Measurements from ENCODE around the gene DNM1. TPM values are rescaled to one million over a fixed set of nuclear protein-coding genes. Genes with fewer than 3 reads are reported as not detected.

Gene DNM1
- total RNA-seq, 2 donors from 2014 or later: 13.0 to 29.0 TPM

DNA sequence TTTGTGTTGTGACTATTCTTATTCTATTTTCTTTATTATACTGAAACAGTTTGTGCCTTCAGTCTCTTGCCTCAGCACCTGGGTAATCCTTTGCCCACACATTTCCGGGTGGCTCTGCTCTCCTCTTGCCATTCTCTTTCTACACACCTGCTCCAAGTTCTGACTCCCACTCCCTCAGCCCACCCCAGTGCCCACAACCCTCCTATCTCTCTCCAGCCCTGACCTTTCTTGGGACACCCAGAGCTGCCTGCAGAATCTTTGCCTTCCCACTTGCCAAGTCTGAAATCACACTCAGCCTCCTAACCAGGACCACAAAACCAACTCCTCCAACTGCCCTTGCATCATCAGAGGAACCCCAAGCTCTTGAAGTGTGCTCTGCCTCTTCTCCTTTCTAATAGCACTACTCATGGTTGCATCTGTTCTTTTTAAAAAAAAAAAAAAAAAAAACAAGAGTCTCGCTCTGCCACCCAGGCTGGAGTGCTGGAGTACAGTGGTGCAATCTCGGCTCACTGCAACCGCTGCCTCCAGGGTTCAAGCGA lies 77.0 kb downstream of the DNM1 start:
- ATAC-seq: no peak
- 85 to 95% methylated on average over 5 of the region's 5 CpGs for WGBS, 2 donors

DNA sequence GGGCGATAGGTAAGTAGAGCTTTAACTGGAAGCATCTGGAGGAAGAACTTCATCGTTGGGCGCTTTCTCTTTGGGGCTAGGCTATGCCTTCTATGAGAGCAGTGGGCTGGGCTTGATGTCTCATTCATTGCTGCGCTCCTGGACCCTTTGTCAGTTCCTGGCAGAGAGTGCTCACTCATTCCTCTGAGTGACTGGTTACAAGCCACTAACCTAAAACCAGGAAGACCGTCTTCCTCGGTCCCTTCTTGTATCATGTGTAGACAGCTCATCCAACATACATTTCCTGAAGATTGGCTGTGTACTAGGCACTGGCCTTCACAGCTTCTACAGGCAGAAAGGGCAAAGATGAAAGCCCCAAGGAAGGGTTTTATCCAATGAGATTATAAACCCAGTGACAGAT lies 79.3 kb downstream of the DNM1 start:
- no peaks in the 10 kb centered on the region for H3K9me3 ChIP-seq
- H3K36me3 ChIP-seq (replicated peaks in 1 of 2; ENCODE audit: insufficient read depth in 1 of 2, low read depth in 2 of 2): no peaks in the 10 kb centered on the region
- intact Hi-C loops (cut with DNase I): no loop called here
- 96 to 97% methylated on average over 6 of the region's 6 CpGs for WGBS, 2 donors
- no peaks in the 10 kb centered on the region for H3K27me3 ChIP-seq
- DNase-seq (no peak), ATAC-seq (no peak)
- TF ChIP-seq, protein P1, sequence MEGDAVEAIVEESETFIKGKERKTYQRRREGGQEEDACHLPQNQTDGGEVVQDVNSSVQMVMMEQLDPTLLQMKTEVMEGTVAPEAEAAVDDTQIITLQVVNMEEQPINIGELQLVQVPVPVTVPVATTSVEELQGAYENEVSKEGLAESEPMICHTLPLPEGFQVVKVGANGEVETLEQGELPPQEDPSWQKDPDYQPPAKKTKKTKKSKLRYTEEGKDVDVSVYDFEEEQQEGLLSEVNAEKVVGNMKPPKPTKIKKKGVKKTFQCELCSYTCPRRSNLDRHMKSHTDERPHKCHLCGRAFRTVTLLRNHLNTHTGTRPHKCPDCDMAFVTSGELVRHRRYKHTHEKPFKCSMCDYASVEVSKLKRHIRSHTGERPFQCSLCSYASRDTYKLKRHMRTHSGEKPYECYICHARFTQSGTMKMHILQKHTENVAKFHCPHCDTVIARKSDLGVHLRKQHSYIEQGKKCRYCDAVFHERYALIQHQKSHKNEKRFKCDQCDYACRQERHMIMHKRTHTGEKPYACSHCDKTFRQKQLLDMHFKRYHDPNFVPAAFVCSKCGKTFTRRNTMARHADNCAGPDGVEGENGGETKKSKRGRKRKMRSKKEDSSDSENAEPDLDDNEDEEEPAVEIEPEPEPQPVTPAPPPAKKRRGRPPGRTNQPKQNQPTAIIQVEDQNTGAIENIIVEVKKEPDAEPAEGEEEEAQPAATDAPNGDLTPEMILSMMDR (IDR thresholded peaks at IDR 0.05): no peak
- TF ChIP-seq POLR2A (IDR thresholded peaks at IDR 0.05): no peak
- H3K4me3 ChIP-seq: no peak overlapping the region
- H3K27ac ChIP-seq: no peak overlapping the region
- H3K4me1 ChIP-seq: peaks cover under 1% of the 10 kb centered on the region

More for the DNA sequence above, 77.0 kb downstream of the DNM1 start:
- DNase-seq: no peak
- Histone ChIP-seq H3K27ac (no peak overlapping the region), H3K4me3 (no peak overlapping the region), H3K36me3 (replicated peaks in 1 of 2; ENCODE audit: insufficient read depth in 1 of 2, low read depth in 2 of 2) (no peaks in the 10 kb centered on the region), H3K27me3 (no peaks in the 10 kb centered on the region), H3K4me1 (peaks cover 12% of the 10 kb centered on the region), H3K9me3 (no peaks in the 10 kb centered on the region)
- TF ChIP-seq, protein P1 (IDR thresholded peaks at IDR 0.05): no peak
- no peak for TF ChIP-seq POLR2A (IDR thresholded peaks at IDR 0.05)
- intact Hi-C loops (cut with DNase I): no loop called here

DNA sequence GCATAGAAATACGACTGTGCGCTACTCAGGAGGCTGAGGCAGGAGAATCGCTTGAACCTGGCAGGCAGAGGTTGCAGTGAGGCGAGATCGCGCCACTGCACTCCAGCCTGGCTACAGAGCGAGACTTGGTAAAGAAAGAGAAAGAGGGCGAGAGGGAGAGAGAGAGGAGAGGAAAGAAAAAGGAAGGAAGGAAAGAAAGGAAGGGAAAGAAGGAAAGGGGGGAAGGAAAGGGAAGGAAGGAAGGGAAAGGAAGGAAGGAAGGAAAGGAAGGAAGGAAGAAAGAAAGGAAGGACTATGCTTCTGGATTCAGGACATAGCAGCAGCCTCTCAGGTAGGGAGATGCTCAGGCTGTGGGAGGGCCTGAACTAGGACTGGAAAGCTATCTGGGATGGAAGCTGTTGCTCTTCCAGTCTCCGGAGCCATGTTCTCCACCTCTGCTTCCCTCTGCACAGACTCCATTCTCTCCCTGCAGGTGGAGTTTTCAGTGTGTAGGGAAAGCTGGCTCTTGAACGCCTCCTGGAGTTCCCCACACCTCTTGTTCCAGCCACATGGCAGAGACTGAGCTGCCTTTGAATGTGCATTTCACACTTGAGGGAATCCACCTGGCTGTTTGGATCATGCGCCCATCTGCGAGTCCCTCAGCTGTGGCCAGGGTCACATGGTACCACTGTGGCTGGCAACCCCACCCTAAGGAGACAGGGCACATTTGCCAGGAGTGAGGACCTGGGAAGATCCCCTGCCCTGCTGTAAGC lies 82.0 kb downstream of the DNM1 start:
- H3K27ac ChIP-seq: no peak overlapping the region
- no peaks in the 10 kb centered on the region for H3K4me1 ChIP-seq
- ATAC-seq (no peak), DNase-seq (no peak)
- WGBS, 2 donors: 91 to 92% methylated on average over 10 to 12 of the region's 12 CpGs
- no peaks in the 10 kb centered on the region for H3K9me3 ChIP-seq
- TF ChIP-seq, protein P1 (IDR thresholded peaks at IDR 0.05): no peak
- no peak for TF ChIP-seq POLR2A (IDR thresholded peaks at IDR 0.05)
- H3K4me3 ChIP-seq: no peak overlapping the region
- H3K36me3 ChIP-seq (replicated peaks in 1 of 2; ENCODE audit: insufficient read depth in 1 of 2, low read depth in 2 of 2): peaks cover 0 to 2% of the 10 kb centered on the region in 2 donors
- intact Hi-C loops (cut with DNase I): no loop called here
- no peaks in the 10 kb centered on the region for H3K27me3 ChIP-seq

DNA sequence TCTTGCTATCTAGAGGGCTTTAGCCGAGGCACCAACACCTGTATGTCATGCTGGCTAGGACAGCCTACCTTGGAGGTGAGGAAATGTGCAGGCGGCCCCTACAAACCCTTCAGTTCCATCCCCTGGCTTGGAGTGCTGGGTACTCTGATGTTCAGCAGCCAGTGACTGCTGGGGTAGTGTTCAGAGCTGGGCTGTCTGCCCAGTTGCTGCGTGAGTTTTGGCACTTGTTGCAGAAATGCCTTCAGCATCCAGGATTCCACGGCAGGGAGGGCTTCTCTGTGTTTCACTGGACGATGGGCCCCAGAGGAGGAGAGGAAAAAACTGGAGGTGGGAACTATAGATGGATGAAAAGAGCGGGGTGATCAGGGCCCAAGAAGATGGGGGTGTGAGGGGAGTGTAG lies 83.3 kb downstream of the DNM1 start:
- no peaks in the 10 kb centered on the region for H3K27me3 ChIP-seq
- WGBS, 2 donors: 74 to 77% methylated on average over 5 to 6 of the region's 6 CpGs
- ATAC-seq (no peak), DNase-seq (no peak)
- peaks cover 0 to 2% of the 10 kb centered on the region in 2 donors for H3K36me3 ChIP-seq (replicated peaks in 1 of 2; ENCODE audit: insufficient read depth in 1 of 2, low read depth in 2 of 2)
- no peaks in the 10 kb centered on the region for H3K4me1 ChIP-seq
- intact Hi-C loops (cut with DNase I): no loop called here
- H3K27ac ChIP-seq: no peak overlapping the region
- no peak for TF ChIP-seq POLR2A (IDR thresholded peaks at IDR 0.05)
- TF ChIP-seq, protein P1 (IDR thresholded peaks at IDR 0.05): no peak
- H3K9me3 ChIP-seq: no peaks in the 10 kb centered on the region
- no peak overlapping the region for H3K4me3 ChIP-seq
